Mammary epithelial cell (primary cell): ENCODE data around the gene FXYD6.

Source experiments
- EZH2 ChIP-seq: IDR thresholded peaks from 2 replicates; pipeline ENCODE4 v1.6.1; 2012; ENCODE audit warnings: low read length, inconsistent platforms, borderline replicate concordance
- TF ChIP-seq, protein P1 (sequence below), 2 donors: IDR thresholded peaks in 1 of 2; conservative IDR thresholded peaks in 1 of 2; 2 replicates each; pipeline ENCODE4 v1.5.1; 2011 to 2012; ENCODE audit warnings: inconsistent platforms in 2 of 2, low read length in 2 of 2, mild to moderate bottlenecking in 2 of 2, control low read depth in 1 of 2, low read depth in 1 of 2; ENCODE audit not compliant: insufficient read depth in 1 of 2; ENCODE audit errors: extremely low read depth in 1 of 2

DNA sequence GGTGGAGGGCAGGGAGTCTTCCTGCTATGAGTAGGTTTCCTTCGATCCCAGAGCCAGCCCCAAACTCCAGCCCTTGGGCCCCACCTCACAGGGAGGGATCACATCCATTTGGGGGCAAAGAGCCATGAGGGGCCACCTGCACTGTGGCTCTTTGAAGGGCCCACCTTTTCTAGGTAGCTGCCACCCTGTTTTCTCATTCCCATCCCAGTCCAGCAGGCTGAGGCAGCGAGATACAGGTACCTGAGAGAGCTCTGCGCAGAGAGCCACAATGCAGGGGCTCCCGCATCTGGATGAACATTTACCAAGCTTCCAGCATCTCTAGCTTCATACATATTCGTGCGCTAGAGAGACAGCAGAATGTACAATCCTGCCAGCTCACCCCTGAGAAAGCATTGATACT, 16.3 kb downstream of the FXYD6 start:
- TF ChIP-seq, protein P1, sequence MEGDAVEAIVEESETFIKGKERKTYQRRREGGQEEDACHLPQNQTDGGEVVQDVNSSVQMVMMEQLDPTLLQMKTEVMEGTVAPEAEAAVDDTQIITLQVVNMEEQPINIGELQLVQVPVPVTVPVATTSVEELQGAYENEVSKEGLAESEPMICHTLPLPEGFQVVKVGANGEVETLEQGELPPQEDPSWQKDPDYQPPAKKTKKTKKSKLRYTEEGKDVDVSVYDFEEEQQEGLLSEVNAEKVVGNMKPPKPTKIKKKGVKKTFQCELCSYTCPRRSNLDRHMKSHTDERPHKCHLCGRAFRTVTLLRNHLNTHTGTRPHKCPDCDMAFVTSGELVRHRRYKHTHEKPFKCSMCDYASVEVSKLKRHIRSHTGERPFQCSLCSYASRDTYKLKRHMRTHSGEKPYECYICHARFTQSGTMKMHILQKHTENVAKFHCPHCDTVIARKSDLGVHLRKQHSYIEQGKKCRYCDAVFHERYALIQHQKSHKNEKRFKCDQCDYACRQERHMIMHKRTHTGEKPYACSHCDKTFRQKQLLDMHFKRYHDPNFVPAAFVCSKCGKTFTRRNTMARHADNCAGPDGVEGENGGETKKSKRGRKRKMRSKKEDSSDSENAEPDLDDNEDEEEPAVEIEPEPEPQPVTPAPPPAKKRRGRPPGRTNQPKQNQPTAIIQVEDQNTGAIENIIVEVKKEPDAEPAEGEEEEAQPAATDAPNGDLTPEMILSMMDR (conservative IDR thresholded peaks at IDR 0.05 in 1 of 2, IDR thresholded peaks at IDR 0.05 in 1 of 2; ENCODE audit: extremely low read depth in 1 of 2, insufficient read depth in 1 of 2, low read depth in 1 of 2, low read length in 2 of 2) = no peak
- TF ChIP-seq EZH2 = no peak
